Esophagus muscularis mucosa (tissue), 4 donors: ENCODE measurements around the gene MET. TPM values are rescaled to one million over a fixed set of nuclear protein-coding genes. Genes with fewer than 3 reads are reported as not detected.

ENCODE experiments used
- DNase-seq: peaks from one replicate; pipeline ENCODE4 v3.0.0-alpha.2; 2017; ENCODE audit errors: extremely low spot score
- H3K27ac ChIP-seq, 4 donors: fragments of 200-600 bp; sonication (generic); replicated peaks in 1 of 4; 1 replicate in 3 of 4; 2 replicates in 1 of 4; pipeline ENCODE4 v1.5.1; 2016 to 2019; ENCODE audit warnings: mild to moderate bottlenecking in 1 of 4
- H3K27me3 ChIP-seq, 4 donors: fragments of 200-600 bp; sonication (generic); one replicate each; pipeline versions ENCODE4 v1.5.1 to v1.6.0; 2016 to 2019
- H3K36me3 ChIP-seq, 4 donors: fragments of 200-600 bp; sonication (generic); one replicate each; pipeline ENCODE4 v1.5.1; 2016 to 2019
- H3K4me1 ChIP-seq, 4 donors: fragments of 200-600 bp; sonication (generic); one replicate each; pipeline ENCODE4 v1.5.1; 2016 to 2019
- H3K4me3 ChIP-seq, 4 donors: fragments of 200-600 bp; sonication (generic); 1 replicate in 2 of 4; 2 replicates in 2 of 4; pipeline ENCODE4 v1.5.1; 2016 to 2019; ENCODE audit warnings: mild to moderate bottlenecking in 4 of 4, moderate library complexity in 1 of 4
- H3K9me3 ChIP-seq, 4 donors: fragments of 200-600 bp; sonication (generic); 1 replicate in 3 of 4; 2 replicates in 1 of 4; pipeline ENCODE4 v1.5.1; 2016 to 2019
- CTCF ChIP-seq, 3 experiments: fragments of 200-600 bp in 2 of 3; fragments of 450-650 bp in 1 of 3; sonication (generic) in 2 of 3; IDR thresholded peaks; one replicate each; pipeline ENCODE4 v1.5.1; 2017 to 2019; ENCODE audit warnings: antibody characterized with exemption in 3 of 3, mild to moderate bottlenecking in 2 of 3, moderate library complexity in 1 of 3
- EP300 ChIP-seq: sonication (generic); formaldehyde crosslinking; IDR thresholded peaks from one replicate; pipeline ENCODE4 v1.6.1; 2017; ENCODE audit warnings: antibody characterized with exemption
- POLR2A ChIP-seq: fragments of 450-650 bp; IDR thresholded peaks from one replicate; pipeline ENCODE4 v1.6.1; 2017; ENCODE audit warnings: antibody characterized with exemption, moderate library complexity, mild to moderate bottlenecking, low read depth
- POLR2AphosphoS5 ChIP-seq, 2 donors: sonication (generic); formaldehyde crosslinking; IDR thresholded peaks; one replicate each; pipeline ENCODE4 v1.6.1; 2017; ENCODE audit warnings: antibody characterized with exemption in 2 of 2
- WGBS: methylation state at CpG from one replicate; pipeline ENCODE4 v1.1.5; 2018; 5-methylcytosine and 5-hydroxymethylcytosine counted together
- intact Hi-C: fragments of 100-400 bp; cut with DNase I; formaldehyde crosslinking; loops from one replicate; pipeline ENCODE4 v1.15.1; 2023
- total RNA-seq, 4 donors: library from RNA; depleted of rRNA; stranded (reverse); fragments of >200 nt; gene quantifications; one replicate each; pipeline versions ENCODE4 v1.1.0 to v1.2.1, GENCODE V29; 2016

MET gene
- total RNA-seq, 4 donors from 2014 or later = 12.0 to 27.2 (median 15.7) TPM

GRCh38 chr7:116705419-116705818 lies 33.4 kb downstream of the MET start:
- TF ChIP-seq POLR2A = no peak
- TF ChIP-seq EP300 = no peak
- no peak for TF ChIP-seq CTCF (IDR thresholded peaks at IDR 0.05)
- no peak for TF ChIP-seq POLR2AphosphoS5 (IDR thresholded peaks at IDR 0.05)
- no peaks in the 10 kb centered on the region for H3K36me3 ChIP-seq
- no peaks in the 10 kb centered on the region for H3K9me3 ChIP-seq
- peaks cover 0 to 12% (median 2%) of the 10 kb centered on the region in 4 donors for H3K4me1 ChIP-seq
- H3K27ac ChIP-seq = no peak overlapping the region
- no peak overlapping the region for H3K4me3 ChIP-seq
- no peaks in the 10 kb centered on the region for H3K27me3 ChIP-seq
- DNase-seq = no peak
- intact Hi-C loops = no loop called here

- intact Hi-C loops = no loop called here
- Histone ChIP-seq H3K36me3 (no peaks in the 10 kb centered on the region), H3K9me3 (no peaks in the 10 kb centered on the region), H3K4me1 (peaks cover 0 to 12% (median 2%) of the 10 kb centered on the region in 4 donors), H3K27ac (no peak overlapping the region), H3K27me3 (no peaks in the 10 kb centered on the region), H3K4me3 (no peak overlapping the region)
- TF ChIP-seq POLR2AphosphoS5 (IDR thresholded peaks at IDR 0.05) (no peak), EP300 (no peak)
- DNase-seq = no peak
- 56% methylated on average over 3 of the region's 3 CpGs for WGBS
Observed at GRCh38 chr7:116706668-116707126, 34.7 kb downstream of the MET start.

- no peak overlapping the region for H3K4me3 ChIP-seq
- 87% methylated on average over 3 of the region's 3 CpGs for WGBS
Observed at GRCh38 chr7:116707289-116707688, 35.3 kb downstream of the MET start.

GRCh38 chr7:116708248-116708647 lies 36.3 kb downstream of the MET start:
- intact Hi-C loops = no loop called here
- no peak for DNase-seq
- Histone ChIP-seq H3K4me1 (peaks cover 0 to 12% (median 2%) of the 10 kb centered on the region in 4 donors), H3K27me3 (no peaks in the 10 kb centered on the region), H3K27ac (no peak overlapping the region), H3K36me3 (no peaks in the 10 kb centered on the region), H3K4me3 (no peak overlapping the region), H3K9me3 (no peaks in the 10 kb centered on the region)
- no peak for TF ChIP-seq CTCF (IDR thresholded peaks at IDR 0.05)
- no peak for TF ChIP-seq EP300
- no peak for TF ChIP-seq POLR2A
- TF ChIP-seq POLR2AphosphoS5 (IDR thresholded peaks at IDR 0.05) = no peak
- WGBS = 84% methylated on average over 1 of the region's 1 CpG

More at GRCh38 chr7:116707289-116707688, 35.3 kb downstream of the MET start:
- Histone ChIP-seq H3K27me3 (no peaks in the 10 kb centered on the region), H3K36me3 (no peaks in the 10 kb centered on the region), H3K9me3 (no peaks in the 10 kb centered on the region), H3K27ac (no peak overlapping the region), H3K4me1 (peaks cover 0 to 12% (median 2%) of the 10 kb centered on the region in 4 donors)
- DNase-seq = no peak
- TF ChIP-seq POLR2A (no peak), POLR2AphosphoS5 (IDR thresholded peaks at IDR 0.05) (no peak), EP300 (no peak), CTCF (IDR thresholded peaks at IDR 0.05) (no peak)
- intact Hi-C loops = no loop called here

- Histone ChIP-seq H3K27me3 (no peaks in the 10 kb centered on the region), H3K4me3 (no peak overlapping the region), H3K4me1 (peaks cover 0 to 12% (median 2%) of the 10 kb centered on the region in 4 donors), H3K36me3 (no peaks in the 10 kb centered on the region), H3K9me3 (no peaks in the 10 kb centered on the region), H3K27ac (no peak overlapping the region)
- 80% methylated on average over 1 of the region's 1 CpG for WGBS
- intact Hi-C loops = no loop called here
- DNase-seq = no peak
- no peak for TF ChIP-seq POLR2A
- no peak for TF ChIP-seq CTCF (IDR thresholded peaks at IDR 0.05)
- no peak for TF ChIP-seq POLR2AphosphoS5 (IDR thresholded peaks at IDR 0.05)
- no peak for TF ChIP-seq EP300
Observed at GRCh38 chr7:116708861-116709260, 36.9 kb downstream of the MET start.
